Measurements from ENCODE around the gene HIP1. TPM values are rescaled to one million over a fixed set of nuclear protein-coding genes. Genes with fewer than 3 reads are reported as not detected.

The HIP1 gene
- total and polyA plus RNA-seq, 9 of the 15 experiments (the other 6 are each of a cell fraction or from before 2014, with no cell fraction given), result 2.4 to 13.7 (median 9.5) TPM

GRCh38 chr7:75631711-75632110 lies 107.0 kb downstream of the HIP1 start (continued):
- TF ChIP-seq E4F1 (CRISPR knock-in tag; IDR thresholded peaks at IDR 0.05; ENCODE audit: borderline replicate concordance) (no peak), NFXL1 (CRISPR knock-in tag; IDR thresholded peaks at IDR 0.05) (no peak), MAZ (CRISPR knock-in tag; conservative IDR thresholded peaks at IDR 0.05 in 1 of 2, IDR thresholded peaks at IDR 0.05 in 1 of 2) (peak; percentile 48 to 72; a peak in 3 of 4 replicates), ZNF445 (CRISPR knock-in tag; IDR thresholded peaks at IDR 0.05; ENCODE audit: low read depth) (no peak), FOXP4 (CRISPR knock-in tag; IDR thresholded peaks at IDR 0.05; ENCODE audit: borderline replicate concordance) (no peak), GTF2F1 (IDR thresholded peaks at IDR 0.05; ENCODE audit: low read depth, low read length) (no peak), SRSF7 (optimal IDR thresholded peaks at IDR 0.05; ENCODE audit: low read depth, low read length) (no peak), MEF2A (IDR thresholded peaks at IDR 0.05; ENCODE audit: control insufficient read depth, low read depth, low read length) (no peak), HDAC3 (IDR thresholded peaks at IDR 0.05; ENCODE audit: borderline replicate concordance, partially characterized antibody) (no peak), GABPB2 (CRISPR knock-in tag; conservative IDR thresholded peaks at IDR 0.05) (no peak), LEF1 (IDR thresholded peaks at IDR 0.05) (no peak), CTCFL (IDR thresholded peaks at IDR 0.05; ENCODE audit: borderline replicate concordance, insufficient read depth, low read depth, low read length, poor library complexity, severe bottlenecking) (no peak), UBTF (IDR thresholded peaks at IDR 0.05; ENCODE audit: borderline replicate concordance in 1 of 2, low read depth in 2 of 2, low read length in 2 of 2) (no peak), SMAD2 (IDR thresholded peaks at IDR 0.05; ENCODE audit: low read depth, low read length) (no peak), DACH1 (IDR thresholded peaks at IDR 0.05; ENCODE audit: partially characterized antibody) (no peak), VEZF1 (CRISPR knock-in tag; IDR thresholded peaks at IDR 0.05) (peak; percentile 82)
